ENCODE data around the gene VAT1L.
A peak's percentile ranks its signal among the peaks of the same experiment; 100 is the strongest.

The VAT1L gene

GRCh38 chr16:77784441-77785372, 3.7 kb upstream of the VAT1L start:
- DNase-seq, result no peak

- DNase-seq, result peak; percentile 47
Measured at GRCh38 chr16:77785373-77785764, 3.0 kb upstream of the VAT1L start.

- DNase-seq, result no peak
Measured at GRCh38 chr16:77786186-77786847, 2.0 kb upstream of the VAT1L start.

- DNase-seq, result no peak
Measured at GRCh38 chr16:77787452-77787851, 912 bp upstream of the VAT1L start.

GRCh38 chr16:77789085-77790008, 983 bp downstream of the VAT1L start:
- DNase-seq, result no peak

- no peak for DNase-seq
Measured at GRCh38 chr16:77790009-77790372, 1.6 kb downstream of the VAT1L start.

- DNase-seq, result no peak
Measured at GRCh38 chr16:77790912-77791311, 2.5 kb downstream of the VAT1L start.

- no peak for DNase-seq
Measured at GRCh38 chr16:77793417-77793816, 5.1 kb downstream of the VAT1L start.

GRCh38 chr16:77794586-77794985, 6.2 kb downstream of the VAT1L start:
- DNase-seq, result no peak

GRCh38 chr16:77801817-77802216, 13.5 kb downstream of the VAT1L start:
- DNase-seq, result no peak

- DNase-seq, result no peak
Measured at GRCh38 chr16:77805398-77805797, 17.0 kb downstream of the VAT1L start.

- no peak for DNase-seq
Measured at GRCh38 chr16:77807021-77807420, 18.7 kb downstream of the VAT1L start.

- DNase-seq, result no peak
Measured at GRCh38 chr16:77812856-77813500, 24.6 kb downstream of the VAT1L start.

- DNase-seq, result no peak
Measured at GRCh38 chr16:77816293-77816692, 27.9 kb downstream of the VAT1L start.

- no peak for DNase-seq
Measured at GRCh38 chr16:77820340-77820739, 32.0 kb downstream of the VAT1L start.

- no peak for DNase-seq
Measured at GRCh38 chr16:77822661-77823060, 34.3 kb downstream of the VAT1L start.

- no peak for DNase-seq
Measured at GRCh38 chr16:77823067-77823466, 34.7 kb downstream of the VAT1L start.

GRCh38 chr16:77825196-77825595, 36.8 kb downstream of the VAT1L start:
- DNase-seq, result no peak

- no peak for DNase-seq
Measured at GRCh38 chr16:77827032-77827431, 38.7 kb downstream of the VAT1L start.

- DNase-seq, result no peak
Measured at GRCh38 chr16:77833921-77834634, 45.7 kb downstream of the VAT1L start.

- no peak for DNase-seq
Measured at GRCh38 chr16:77834635-77835540, 46.5 kb downstream of the VAT1L start.

Measured in NCI-H748 treated with DMSO at 0.1 percent for 48 hours (cell line).